Measurements from ENCODE around the gene SUN2.

DNA sequence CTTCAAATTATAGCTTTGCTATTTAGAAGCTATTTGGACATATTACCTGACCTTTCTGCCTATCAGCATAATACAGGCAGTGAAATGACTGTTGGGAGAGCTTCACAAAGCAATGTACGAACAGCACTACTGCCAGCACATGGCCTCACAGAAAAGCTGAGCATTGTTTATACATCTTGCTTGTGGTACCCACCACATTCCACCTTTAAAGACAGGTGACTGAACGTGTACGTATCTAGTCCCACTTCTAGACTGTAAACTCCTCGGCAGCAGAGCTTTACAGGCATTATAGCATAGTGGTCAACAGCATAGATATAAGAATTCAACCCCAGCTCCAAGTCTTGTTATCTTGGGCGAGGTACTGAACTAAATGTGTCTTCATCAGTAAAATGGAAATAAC lies 56.7 kb downstream of the SUN2 start:
- TF ChIP-seq EZH2 (IDR thresholded peaks at IDR 0.05; ENCODE audit: borderline replicate concordance, low read depth, low read length, poor library complexity, severe bottlenecking): no peak
- TF ChIP-seq, protein P1, sequence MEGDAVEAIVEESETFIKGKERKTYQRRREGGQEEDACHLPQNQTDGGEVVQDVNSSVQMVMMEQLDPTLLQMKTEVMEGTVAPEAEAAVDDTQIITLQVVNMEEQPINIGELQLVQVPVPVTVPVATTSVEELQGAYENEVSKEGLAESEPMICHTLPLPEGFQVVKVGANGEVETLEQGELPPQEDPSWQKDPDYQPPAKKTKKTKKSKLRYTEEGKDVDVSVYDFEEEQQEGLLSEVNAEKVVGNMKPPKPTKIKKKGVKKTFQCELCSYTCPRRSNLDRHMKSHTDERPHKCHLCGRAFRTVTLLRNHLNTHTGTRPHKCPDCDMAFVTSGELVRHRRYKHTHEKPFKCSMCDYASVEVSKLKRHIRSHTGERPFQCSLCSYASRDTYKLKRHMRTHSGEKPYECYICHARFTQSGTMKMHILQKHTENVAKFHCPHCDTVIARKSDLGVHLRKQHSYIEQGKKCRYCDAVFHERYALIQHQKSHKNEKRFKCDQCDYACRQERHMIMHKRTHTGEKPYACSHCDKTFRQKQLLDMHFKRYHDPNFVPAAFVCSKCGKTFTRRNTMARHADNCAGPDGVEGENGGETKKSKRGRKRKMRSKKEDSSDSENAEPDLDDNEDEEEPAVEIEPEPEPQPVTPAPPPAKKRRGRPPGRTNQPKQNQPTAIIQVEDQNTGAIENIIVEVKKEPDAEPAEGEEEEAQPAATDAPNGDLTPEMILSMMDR (conservative IDR thresholded peaks at IDR 0.05; ENCODE audit: low read depth, low read length): no peak
